T-cell (primary cell): ENCODE measurements around the gene SORCS3. TPM values are rescaled to one million over a fixed set of nuclear protein-coding genes. Genes with fewer than 3 reads are reported as not detected.

Experiments
- ATAC-seq, 4 experiments: fragments of 200-7000 bp in 3 of 4; fragments of 150-1000 bp in 1 of 4; cut with Tn5 transposase; replicated peaks in 1 of 4; 1 replicate in 3 of 4; 2 replicates in 1 of 4; pipeline ENCODE4 v1.10.0; 2021; ENCODE audit warnings: moderate library complexity in 3 of 4, mild to moderate bottlenecking in 2 of 4, moderate number of reproducible peaks in 1 of 4
- CTCF ChIA-PET, 2 donors: fragments of 300-600 bp; sonication (Branson Sonifier 250); formaldehyde crosslinking; loops; one replicate each; lab custom pipeline; 2022; ENCODE audit warnings: antibody characterized with exemption in 2 of 2; lab: Charles Lee
- POLR2A ChIA-PET, 2 donors: fragments of 300-600 bp; sonication (Branson Sonifier 250); formaldehyde crosslinking; loops; one replicate each; lab custom pipeline; 2022; ENCODE audit warnings: antibody characterized with exemption in 2 of 2; lab: Charles Lee
- DNase-seq, 35 experiments: peaks; one replicate each; pipeline versions ENCODE4 v3.0.0 to v3.0.0-alpha.2; 2013 to 2023
- H3K27ac ChIP-seq: one replicate; pipeline ENCODE4 v1.5.1; 2013; ENCODE audit warnings: low read length
- H3K27me3 ChIP-seq, 2 experiments: replicated peaks in 1 of 2; 1 replicate in 1 of 2; 2 replicates in 1 of 2; pipeline versions ENCODE4 v1.6.1 to v1.7.0; 2013; ENCODE audit warnings: low read length in 1 of 2, mixed read lengths in 1 of 2; ENCODE audit not compliant: control insufficient read depth in 2 of 2, insufficient read depth in 2 of 2; ENCODE audit errors: extremely low read depth in 1 of 2
- H3K36me3 ChIP-seq, 2 donors: 1 replicate in 1 of 2; 2 replicates in 1 of 2; pipeline versions ENCODE4 v1.6.1 to v1.7.0; 2013; ENCODE audit warnings: low read length in 1 of 2; ENCODE audit not compliant: control insufficient read depth in 2 of 2, insufficient read depth in 1 of 2; ENCODE audit errors: extremely low read depth in 1 of 2
- H3K4me1 ChIP-seq, 2 experiments: 1 replicate in 1 of 2; 2 replicates in 1 of 2; pipeline versions ENCODE4 v1.6.1 to v1.7.0; 2013; ENCODE audit warnings: low read length in 2 of 2, mixed read lengths in 1 of 2; ENCODE audit not compliant: insufficient read depth in 2 of 2, control insufficient read depth in 1 of 2; ENCODE audit errors: extremely low read depth in 1 of 2
- H3K4me3 ChIP-seq, 2 donors: 1 replicate in 1 of 2; 2 replicates in 1 of 2; pipeline versions ENCODE4 v1.5.1 to v1.7.0; 2013; ENCODE audit warnings: mild to moderate bottlenecking in 2 of 2, low read length in 1 of 2, moderate library complexity in 1 of 2; ENCODE audit not compliant: control insufficient read depth in 1 of 2; ENCODE audit errors: extremely low read depth in 1 of 2
- H3K9me3 ChIP-seq: 2 replicates; pipeline ENCODE4 v1.7.0; 2013
- H3K27ac Mint-ChIP-seq, 2 donors: one replicate each; pipeline ENCODE4 v1.8.0; 2020 to 2021; ENCODE audit warnings: mild to moderate bottlenecking in 2 of 2, mixed read lengths in 2 of 2
- H3K27me3 Mint-ChIP-seq, 2 donors: one replicate each; pipeline ENCODE4 v1.8.0; 2021 to 2022; ENCODE audit warnings: mixed read lengths in 2 of 2
- H3K36me3 Mint-ChIP-seq: one replicate; pipeline ENCODE4 v1.8.0; 2021; ENCODE audit warnings: mixed read lengths
- H3K4me1 Mint-ChIP-seq, 3 donors: one replicate each; pipeline ENCODE4 v1.8.0; 2020 to 2022; ENCODE audit warnings: mixed read lengths in 3 of 3, mild to moderate bottlenecking in 1 of 3
- H3K4me3 Mint-ChIP-seq, 3 donors: one replicate each; pipeline ENCODE4 v1.8.0; 2020 to 2022; ENCODE audit warnings: mild to moderate bottlenecking in 3 of 3, mixed read lengths in 3 of 3, moderate library complexity in 3 of 3
- H3K9me3 Mint-ChIP-seq, 3 donors: one replicate each; pipeline ENCODE4 v1.8.0; 2020 to 2022; ENCODE audit warnings: mixed read lengths in 3 of 3
- WGBS: methylation state at CpG from one replicate; pipeline ENCODE4 v1.1.5; 2013; ENCODE audit warnings: missing lambda C conversion rate; ENCODE audit not compliant: insufficient coverage; 5-methylcytosine and 5-hydroxymethylcytosine counted together
- total RNA-seq, 35 experiments: library from RNA in 6 of 35; stranded (reverse) in 6 of 35; fragments of 120-200 nt in 1 of 35; gene quantifications; one replicate each; pipeline versions ENCODE4 v1.2.1 to v1.2.4 and lab custom pipeline; 2013 to 2026

SORCS3 gene
- total RNA-seq, 5 donors from 2014 or later (not counting 1 experiment from before 2014, with no cell fraction given), result 0.03 to 1.8 (median 0.50) TPM; not detected in 1

DNA sequence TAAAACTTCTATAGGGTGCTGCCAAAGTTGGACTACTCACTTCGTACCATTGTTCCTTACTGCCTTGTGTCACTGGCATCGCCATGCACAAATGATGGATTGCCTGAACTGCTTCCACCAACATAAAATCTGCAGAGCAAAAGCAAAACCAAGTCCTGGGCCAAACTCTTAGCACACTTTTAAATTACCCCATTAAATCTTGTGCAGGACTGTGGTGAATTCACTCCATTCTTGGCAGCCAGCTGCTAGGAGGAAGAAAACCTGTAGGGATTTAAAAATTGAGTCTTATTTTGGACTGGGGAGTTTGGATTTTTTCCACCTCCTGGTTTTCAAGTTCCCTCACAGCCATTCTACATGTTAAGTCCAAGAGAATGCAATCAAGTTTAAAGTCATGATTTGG, 646.9 kb downstream of the SORCS3 start:
- peaks cover 0 to 2% of the 10 kb centered on the region in 2 donors for H3K27me3 Mint-ChIP-seq
- no peak overlapping the region for H3K27ac Mint-ChIP-seq
- DNase-seq (no peak), ATAC-seq (no peak)
- H3K4me3 Mint-ChIP-seq, result no peak overlapping the region
- WGBS, result 16% methylated on average over 2 of the region's 2 CpGs
- H3K4me1 Mint-ChIP-seq, result no peaks in the 10 kb centered on the region
- Histone ChIP-seq H3K4me1 (no peaks in the 10 kb centered on the region), H3K4me3 (no peak overlapping the region), H3K27ac (no peak overlapping the region), H3K36me3 (no peaks in the 10 kb centered on the region), H3K27me3 (no peaks in the 10 kb centered on the region), H3K9me3 (no peaks in the 10 kb centered on the region)
- CTCF ChIA-PET, result no interaction called here
- H3K36me3 Mint-ChIP-seq, result no peaks in the 10 kb centered on the region
- no peaks in the 10 kb centered on the region for H3K9me3 Mint-ChIP-seq
- POLR2A ChIA-PET, result no interaction called here

DNA sequence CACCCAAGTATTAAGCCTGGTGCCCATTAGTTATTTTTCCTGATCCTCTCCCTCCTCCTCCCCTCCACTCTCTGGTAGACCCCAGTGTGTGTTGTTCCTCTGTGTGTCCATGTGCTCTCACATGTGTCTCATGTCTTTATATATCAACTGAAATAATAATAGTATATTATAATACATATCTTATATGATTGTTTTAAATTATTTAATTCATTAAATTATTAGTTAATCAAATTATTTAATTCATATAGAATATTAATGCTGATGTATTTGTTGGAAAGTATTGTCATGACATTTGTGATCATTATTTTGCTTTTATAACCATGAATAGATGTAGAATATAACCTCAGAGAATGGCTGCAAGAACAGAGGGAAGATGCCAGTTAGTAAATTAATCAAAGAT, 647.5 kb downstream of the SORCS3 start:
- Histone ChIP-seq H3K4me1 (no peaks in the 10 kb centered on the region), H3K27ac (no peak overlapping the region), H3K9me3 (no peaks in the 10 kb centered on the region), H3K36me3 (no peaks in the 10 kb centered on the region), H3K4me3 (no peak overlapping the region), H3K27me3 (peaks cover 0 to 2% of the 10 kb centered on the region in 2 experiments)
- Mint-ChIP-seq H3K9me3 (no peaks in the 10 kb centered on the region), H3K27ac (no peak overlapping the region), H3K4me1 (no peaks in the 10 kb centered on the region), H3K27me3 (peaks cover 0 to 2% of the 10 kb centered on the region in 2 donors), H3K36me3 (no peaks in the 10 kb centered on the region), H3K4me3 (no peak overlapping the region)
- DNase-seq (no peak), ATAC-seq (no peak)
- ChIA-PET POLR2A (no interaction called here), CTCF (no interaction called here)

DNA sequence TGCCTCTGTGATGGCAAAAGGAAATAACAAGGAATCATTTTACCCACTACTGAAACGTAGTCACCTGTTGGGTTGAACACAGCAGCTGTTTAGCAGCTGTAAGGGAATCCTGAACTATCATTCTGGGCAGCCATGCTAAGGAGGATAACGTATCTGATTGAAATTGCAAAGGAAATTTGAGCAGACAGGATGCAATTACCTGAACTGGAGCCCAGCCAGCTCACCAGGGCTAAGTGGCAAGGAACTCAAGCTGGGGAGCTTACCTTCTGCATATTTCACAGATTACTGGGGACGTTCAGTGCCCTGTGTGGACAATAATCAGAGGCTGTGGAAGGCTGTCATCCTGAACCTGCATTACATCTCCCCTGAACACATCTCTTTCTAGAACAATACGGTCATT, 650.5 kb downstream of the SORCS3 start:
- Mint-ChIP-seq H3K9me3 (peaks cover 7 to 8% (median 7%) of the 10 kb centered on the region in 3 donors), H3K36me3 (no peaks in the 10 kb centered on the region), H3K4me3 (no peak overlapping the region), H3K27me3 (peaks cover 0 to 2% of the 10 kb centered on the region in 2 donors), H3K27ac (no peak overlapping the region), H3K4me1 (no peaks in the 10 kb centered on the region)
- no peaks in the 10 kb centered on the region for H3K4me1 ChIP-seq
- no peak overlapping the region for H3K4me3 ChIP-seq
- H3K27ac ChIP-seq, result no peak overlapping the region
- H3K9me3 ChIP-seq, result no peaks in the 10 kb centered on the region
- DNase-seq, result no peak
- no peak for ATAC-seq
- H3K27me3 ChIP-seq, result peaks cover 0 to 8% of the 10 kb centered on the region in 2 experiments
- H3K36me3 ChIP-seq, result no peaks in the 10 kb centered on the region
- POLR2A ChIA-PET, result no interaction called here
- 83% methylated on average over 1 of the region's 4 CpGs for WGBS
- CTCF ChIA-PET, result no interaction called here

DNA sequence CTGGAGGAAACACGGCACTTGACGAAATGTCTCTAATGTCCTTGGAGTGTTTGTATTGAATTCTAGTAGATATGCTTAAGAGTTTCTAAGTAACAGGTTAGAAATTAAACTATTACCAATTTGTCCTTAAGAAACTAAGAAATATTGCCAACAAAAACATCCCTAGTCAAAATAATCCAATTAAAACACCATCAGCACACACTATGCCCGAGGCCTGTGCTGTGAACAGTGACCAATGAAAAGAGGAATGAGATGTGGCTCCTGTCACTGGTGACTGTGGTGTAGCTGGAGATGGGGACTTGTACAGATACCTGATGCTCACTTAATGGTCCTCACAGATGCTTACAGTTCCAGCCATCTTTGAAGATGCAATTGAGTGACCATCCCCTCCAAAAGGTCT, 651.1 kb downstream of the SORCS3 start:
- Histone ChIP-seq H3K27me3 (peaks cover 0 to 8% of the 10 kb centered on the region in 2 experiments), H3K4me3 (no peak overlapping the region), H3K9me3 (no peaks in the 10 kb centered on the region), H3K36me3 (no peaks in the 10 kb centered on the region), H3K27ac (no peak overlapping the region), H3K4me1 (no peaks in the 10 kb centered on the region)
- Mint-ChIP-seq H3K27ac (no peak overlapping the region), H3K4me1 (no peaks in the 10 kb centered on the region), H3K36me3 (no peaks in the 10 kb centered on the region), H3K9me3 (peaks cover 7 to 11% (median 8%) of the 10 kb centered on the region in 3 donors), H3K4me3 (no peak overlapping the region), H3K27me3 (peaks cover 0 to 2% of the 10 kb centered on the region in 2 donors)
- no CpG with 5 or more reads among the region's 3 CpGs for WGBS
- ChIA-PET POLR2A (no interaction called here), CTCF (no interaction called here)
- no peak for ATAC-seq
- DNase-seq, result no peak
